Esophagus squamous epithelium (tissue), 4 donors: ENCODE data around the gene NKG7.

Experiments used
- CTCF ChIP-seq, 6 experiments: fragments of 450-650 bp in 4 of 6; fragments of 200-600 bp in 2 of 6; sonication (generic) in 2 of 6; IDR thresholded peaks; one replicate each; pipeline ENCODE4 v1.5.1; 2016 to 2019; ENCODE audit warnings: antibody characterized with exemption in 6 of 6, mild to moderate bottlenecking in 4 of 6, moderate library complexity in 4 of 6
- POLR2A ChIP-seq, 4 donors: fragments of 450-650 bp; IDR thresholded peaks; one replicate each; pipeline ENCODE4 v1.6.1; 2017; ENCODE audit warnings: antibody characterized with exemption in 4 of 4, mild to moderate bottlenecking in 4 of 4, moderate library complexity in 3 of 4

- TF ChIP-seq CTCF (IDR thresholded peaks at IDR 0.05) (no peak), POLR2A (IDR thresholded peaks at IDR 0.05) (no peak)
Measured at GRCh38 chr19:51345076-51345620, 27.3 kb downstream of the NKG7 start.
